ENCODE results near the gene ZC3H8. TPM values are rescaled to one million over a fixed set of nuclear protein-coding genes. Genes with fewer than 3 reads are reported as not detected.
A peak's percentile ranks its signal among the peaks of the same experiment; 100 is the strongest.

The ZC3H8 gene
- polyA plus RNA-seq, 1 donor from 2014 or later: 18.3 TPM

DNA sequence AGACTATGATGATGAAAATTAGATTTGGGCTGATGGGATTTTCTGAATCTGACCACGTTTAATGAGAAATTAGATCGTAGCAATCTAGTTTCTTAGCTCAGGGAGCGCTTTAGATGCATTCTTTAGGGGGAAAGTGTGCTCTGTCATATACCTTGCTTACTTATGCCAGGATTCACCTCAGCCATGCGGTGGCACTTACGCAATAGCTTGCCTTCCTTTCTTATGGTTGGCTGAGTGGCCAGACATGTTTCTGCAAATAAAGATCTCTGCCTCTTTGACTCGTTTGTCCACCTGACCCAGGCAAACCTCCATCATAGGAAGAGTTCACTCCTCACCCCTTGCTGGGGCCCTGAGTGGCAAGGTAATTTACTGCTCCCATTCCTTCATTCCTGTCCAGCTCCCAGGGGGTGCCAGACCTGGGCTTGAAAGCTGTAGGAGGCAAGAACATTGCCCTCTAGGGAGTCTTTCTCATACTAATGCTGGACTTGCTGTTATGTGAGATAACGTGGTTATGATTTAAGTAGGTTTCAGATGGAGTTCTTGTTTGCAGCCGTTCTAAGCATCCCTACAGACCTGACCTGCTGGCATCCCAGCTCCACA is 59.6 kb downstream of the ZC3H8 start:
- H3K4me1 Mint-ChIP-seq: peaks cover 0 to 3% (median 1%) of the 10 kb centered on the region in 3 donors
- H3K27me3 Mint-ChIP-seq: peaks cover 2% of the 10 kb centered on the region
- H3K27ac Mint-ChIP-seq: no peak overlapping the region
- H3K9me3 Mint-ChIP-seq: peaks cover 0 to 3% (median 3%) of the 10 kb centered on the region in 3 donors
- H3K36me3 Mint-ChIP-seq: peaks cover 1% of the 10 kb centered on the region
- H3K4me3 Mint-ChIP-seq: no peak overlapping the region

DNA sequence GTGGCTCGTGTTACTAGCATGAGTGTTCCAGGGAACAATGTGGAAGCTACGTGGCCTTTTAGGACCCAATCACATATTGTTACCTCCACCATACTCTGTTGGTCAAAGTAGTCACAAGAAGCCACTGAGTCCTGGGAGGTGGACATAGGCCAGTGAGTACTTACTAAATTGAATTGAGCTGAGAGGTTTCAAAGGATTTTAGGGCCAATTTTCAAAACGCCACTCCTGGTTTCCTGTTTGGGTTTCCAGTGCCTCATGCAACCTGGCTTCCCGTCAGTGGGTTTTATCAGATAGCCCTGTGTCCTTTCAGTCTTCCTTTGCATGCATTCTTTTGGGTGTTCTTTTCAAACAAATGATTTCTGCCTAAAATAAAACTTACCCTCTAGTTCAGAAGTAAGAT is 60.4 kb downstream of the ZC3H8 start:
- H3K27me3 Mint-ChIP-seq: peaks cover 2% of the 10 kb centered on the region
- H3K4me3 Mint-ChIP-seq: no peak overlapping the region
- H3K4me1 Mint-ChIP-seq: peaks cover 0 to 3% (median 1%) of the 10 kb centered on the region in 3 donors
- H3K9me3 Mint-ChIP-seq: peaks cover 0 to 2% (median 0%) of the 10 kb centered on the region in 3 donors
- H3K36me3 Mint-ChIP-seq: peaks cover 1% of the 10 kb centered on the region
- H3K27ac Mint-ChIP-seq: peak overlapping the region in 1 of 3 donors; percentile 61

DNA sequence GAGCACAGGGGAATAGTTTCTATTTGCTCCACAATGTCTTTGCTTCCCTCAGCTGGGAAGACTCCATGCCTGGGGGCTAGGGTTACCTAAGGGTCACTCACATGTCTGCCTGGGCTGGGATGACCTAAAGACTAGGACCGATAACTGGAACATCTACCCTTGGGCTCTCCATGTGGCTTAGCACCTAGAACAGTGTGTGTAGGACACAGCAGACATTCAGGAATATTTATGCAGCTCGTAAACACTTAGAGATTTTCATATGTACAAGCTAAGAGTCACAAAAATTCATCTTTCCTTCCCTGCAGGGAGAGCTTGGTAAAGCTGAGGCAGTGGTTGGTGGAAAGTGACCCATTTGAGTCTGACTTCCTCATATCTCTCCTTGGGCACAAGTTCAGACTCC is 60.8 kb downstream of the ZC3H8 start:
- peaks cover 2% of the 10 kb centered on the region for H3K27me3 Mint-ChIP-seq
- H3K9me3 Mint-ChIP-seq: no peaks in the 10 kb centered on the region
- peaks cover 1% of the 10 kb centered on the region for H3K36me3 Mint-ChIP-seq
- H3K4me3 Mint-ChIP-seq: no peak overlapping the region
- peaks cover 0 to 4% (median 3%) of the 10 kb centered on the region in 3 donors for H3K4me1 Mint-ChIP-seq
- no peak overlapping the region for H3K27ac Mint-ChIP-seq

DNA sequence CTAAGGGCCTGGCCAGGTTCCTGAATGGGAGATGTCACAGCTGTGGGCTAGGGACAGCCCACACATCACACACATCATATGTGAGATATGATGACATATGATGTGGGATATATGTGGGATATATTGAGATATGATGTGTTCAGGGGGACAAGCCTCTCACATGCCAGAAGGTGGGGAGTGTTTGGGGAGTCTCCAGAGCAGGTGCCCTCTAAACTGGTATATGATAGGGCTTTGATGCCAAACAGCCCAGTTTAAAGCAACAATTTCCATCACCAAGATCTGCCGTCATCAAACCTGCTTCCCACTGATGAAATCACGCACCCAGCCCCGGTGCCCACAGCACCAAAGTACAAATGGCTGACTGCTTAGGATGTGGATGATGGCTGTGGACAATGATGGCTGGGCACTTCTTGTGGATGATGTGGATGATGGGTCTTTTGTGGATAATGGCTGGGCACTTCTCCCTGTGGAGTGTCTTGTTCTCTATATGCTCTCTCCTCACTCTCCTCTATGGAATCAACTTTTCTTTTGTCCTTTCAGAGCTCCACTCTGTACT is 65.8 kb downstream of the ZC3H8 start:
- Mint-ChIP-seq H3K4me1 (peaks cover 13 to 22% (median 17%) of the 10 kb centered on the region in 3 donors), H3K27ac (peak overlapping the region in 1 of 3 donors; percentile 53), H3K9me3 (no peaks in the 10 kb centered on the region), H3K4me3 (peak overlapping the region in 1 of 4 donors; percentile 69), H3K27me3 (no peaks in the 10 kb centered on the region), H3K36me3 (peaks cover 1% of the 10 kb centered on the region)

DNA sequence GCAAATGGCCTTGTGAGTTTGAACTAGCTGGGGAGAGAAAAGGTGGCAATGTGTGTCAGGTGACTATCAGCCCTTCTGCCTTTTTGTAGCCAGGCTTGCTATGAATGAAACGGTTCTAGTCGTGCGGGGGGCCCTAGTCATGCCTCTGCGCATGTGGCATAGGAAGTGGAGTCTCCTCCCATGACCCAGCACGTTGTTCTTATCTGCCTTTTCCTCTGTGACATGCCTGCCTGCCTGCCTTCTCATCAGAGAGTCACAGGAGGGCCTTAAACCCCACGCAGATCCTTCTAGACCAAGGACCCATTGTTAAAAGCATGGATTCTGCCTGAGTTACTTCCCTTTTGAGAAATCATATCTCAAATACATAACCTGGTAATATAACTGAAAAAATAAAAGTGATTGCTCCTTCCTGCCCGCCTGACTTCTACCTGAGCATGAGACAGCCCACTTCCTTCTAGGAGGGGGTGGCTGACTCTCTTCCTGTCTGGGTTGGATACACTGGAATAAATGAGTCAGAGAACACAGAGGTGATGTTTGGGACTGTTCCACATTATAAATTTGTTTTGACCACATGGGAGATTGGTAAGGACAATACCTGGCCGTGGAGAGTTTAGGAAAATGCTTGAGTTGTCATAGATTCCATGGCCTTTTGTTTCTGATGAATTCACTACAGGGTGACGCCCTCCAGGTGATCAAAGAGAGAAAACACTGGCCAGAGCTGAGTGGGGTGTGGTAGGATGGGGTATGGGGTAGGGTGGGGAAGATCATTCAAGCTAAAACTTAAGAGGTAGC is 66.8 kb downstream of the ZC3H8 start:
- Mint-ChIP-seq H3K27me3 (no peaks in the 10 kb centered on the region), H3K36me3 (no peaks in the 10 kb centered on the region), H3K4me1 (peaks cover 16 to 22% (median 17%) of the 10 kb centered on the region in 3 donors), H3K4me3 (peak overlapping the region in 3 of 4 donors; percentile 0 to 89 (median 24)), H3K9me3 (no peaks in the 10 kb centered on the region), H3K27ac (peak overlapping the region; percentile 21 to 92 (median 53))

DNA sequence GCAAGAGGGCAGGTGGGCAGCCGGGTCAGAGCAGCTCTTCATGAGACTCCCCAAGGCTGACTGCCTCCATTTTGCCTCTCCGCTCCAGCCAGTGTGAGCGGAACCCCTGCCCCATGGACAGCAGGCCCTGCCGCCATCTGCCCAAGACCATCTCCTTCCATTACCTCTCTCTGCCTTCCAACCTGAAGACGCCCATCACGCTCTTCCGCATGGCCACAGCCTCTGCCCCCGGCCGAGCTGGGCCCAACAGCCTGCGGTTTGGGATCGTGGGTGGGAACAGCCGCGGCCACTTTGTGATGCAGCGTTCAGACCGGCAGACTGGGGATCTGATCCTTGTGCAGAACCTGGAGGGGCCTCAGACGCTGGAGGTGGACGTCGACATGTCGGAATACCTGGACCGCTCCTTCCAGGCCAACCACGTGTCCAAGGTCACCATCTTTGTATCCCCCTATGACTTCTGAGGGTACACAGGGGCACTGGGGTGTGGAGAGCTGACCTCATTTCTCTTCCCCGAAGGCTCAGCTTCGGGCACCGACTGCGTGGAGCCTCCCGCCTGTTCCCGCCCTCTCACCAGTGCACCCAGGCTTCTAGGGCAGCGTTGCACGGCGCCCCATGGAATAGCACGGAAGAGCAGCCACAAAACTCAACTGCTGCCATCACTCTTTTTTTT is 67.7 kb downstream of the ZC3H8 start:
- Mint-ChIP-seq H3K4me1 (peaks cover 17 to 22% (median 20%) of the 10 kb centered on the region in 3 donors), H3K4me3 (peak overlapping the region in 1 of 4 donors; percentile 89), H3K9me3 (no peaks in the 10 kb centered on the region), H3K27me3 (no peaks in the 10 kb centered on the region), H3K27ac (peak overlapping the region; percentile 21 to 92 (median 53)), H3K36me3 (no peaks in the 10 kb centered on the region)

DNA sequence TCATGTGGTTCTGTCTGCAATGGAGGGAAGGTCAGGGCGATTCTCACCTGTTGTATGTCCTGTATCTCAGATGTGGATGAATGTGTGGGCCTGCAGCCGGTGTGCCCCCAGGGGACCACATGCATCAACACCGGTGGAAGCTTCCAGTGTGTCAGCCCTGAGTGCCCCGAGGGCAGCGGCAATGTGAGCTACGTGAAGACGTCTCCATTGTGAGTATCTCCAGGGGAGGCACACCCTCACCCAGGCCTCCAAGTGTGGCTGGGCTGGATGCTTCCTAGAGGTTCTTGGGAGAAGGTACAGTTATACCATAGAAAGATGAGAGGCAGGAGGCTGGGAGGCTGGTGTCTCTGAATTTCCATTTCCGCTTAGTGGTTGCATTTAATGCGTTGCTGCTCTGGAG is 69.7 kb downstream of the ZC3H8 start:
- Mint-ChIP-seq H3K4me1 (peaks cover 17 to 21% (median 17%) of the 10 kb centered on the region in 3 donors), H3K27ac (peak overlapping the region in 1 of 3 donors; percentile 82), H3K9me3 (peaks cover 0 to 2% (median 0%) of the 10 kb centered on the region in 3 donors), H3K36me3 (peaks cover 1% of the 10 kb centered on the region), H3K4me3 (no peak overlapping the region), H3K27me3 (peaks cover 10% of the 10 kb centered on the region)

DNA sequence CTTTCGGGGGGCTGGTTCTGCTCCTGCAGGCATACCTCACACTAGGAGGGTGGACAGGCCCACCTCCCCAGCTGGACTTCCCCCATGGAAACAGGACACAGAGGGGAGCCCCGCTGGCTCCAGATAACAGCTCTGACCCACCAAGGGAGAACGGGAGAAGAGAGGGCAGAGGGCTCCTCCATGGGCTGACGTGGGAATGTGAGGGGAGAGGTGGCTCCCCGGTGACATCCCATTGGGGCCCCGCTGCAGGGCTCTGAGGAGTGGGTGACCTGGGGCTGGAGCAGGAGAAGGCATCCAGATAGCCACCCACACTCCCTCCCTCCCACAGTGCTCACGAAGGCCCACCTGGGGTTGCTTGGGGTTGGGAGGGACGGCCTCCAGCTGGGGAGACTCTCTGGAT is 70.7 kb downstream of the ZC3H8 start:
- peaks cover 14% of the 10 kb centered on the region for H3K27me3 Mint-ChIP-seq
- no peak overlapping the region for H3K27ac Mint-ChIP-seq
- peaks cover 0 to 4% (median 2%) of the 10 kb centered on the region in 3 donors for H3K9me3 Mint-ChIP-seq
- H3K4me3 Mint-ChIP-seq: no peak overlapping the region
- peaks cover 3% of the 10 kb centered on the region for H3K36me3 Mint-ChIP-seq
- peaks cover 17 to 19% (median 17%) of the 10 kb centered on the region in 3 donors for H3K4me1 Mint-ChIP-seq

DNA sequence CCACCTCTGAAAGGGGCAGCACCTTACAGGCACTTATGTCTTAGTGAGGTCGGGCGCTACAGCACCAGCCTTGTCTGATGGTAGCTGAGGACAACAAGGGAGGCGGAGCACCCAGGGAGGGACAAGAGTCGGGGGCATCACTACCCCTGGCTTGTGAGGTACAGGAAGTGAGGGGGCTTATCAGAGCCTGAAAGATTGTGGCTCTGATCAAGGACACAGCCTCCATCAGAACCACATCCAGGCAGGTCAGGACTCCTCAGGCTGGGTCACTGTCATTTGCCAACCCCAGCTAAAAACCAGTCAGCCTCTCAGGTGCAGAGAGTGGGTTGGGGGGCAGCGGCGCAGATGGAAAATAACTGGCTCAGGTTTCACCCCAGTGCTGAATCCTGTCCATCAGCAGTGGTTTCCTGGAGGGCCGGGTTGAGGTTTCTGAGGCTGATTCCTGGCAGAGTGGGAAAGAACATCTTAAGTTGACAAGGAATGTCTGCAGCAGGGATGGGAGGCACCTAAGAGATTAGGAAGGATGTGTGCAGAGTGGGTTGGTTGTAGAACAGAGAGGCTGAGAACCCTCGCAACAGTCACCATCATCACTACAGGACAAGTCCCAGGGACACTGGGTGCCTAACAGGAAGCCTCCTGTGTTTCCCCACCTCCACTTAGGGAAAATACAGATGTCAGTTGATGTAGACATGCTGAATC is 71.4 kb downstream of the ZC3H8 start:
- Mint-ChIP-seq H3K4me3 (peak overlapping the region in 1 of 4 donors; percentile 16), H3K36me3 (peaks cover 3% of the 10 kb centered on the region), H3K4me1 (peaks cover 13 to 17% (median 14%) of the 10 kb centered on the region in 3 donors), H3K9me3 (peaks cover 0 to 4% (median 2%) of the 10 kb centered on the region in 3 donors), H3K27ac (peak overlapping the region in 1 of 3 donors; percentile 47), H3K27me3 (peaks cover 17% of the 10 kb centered on the region)

DNA sequence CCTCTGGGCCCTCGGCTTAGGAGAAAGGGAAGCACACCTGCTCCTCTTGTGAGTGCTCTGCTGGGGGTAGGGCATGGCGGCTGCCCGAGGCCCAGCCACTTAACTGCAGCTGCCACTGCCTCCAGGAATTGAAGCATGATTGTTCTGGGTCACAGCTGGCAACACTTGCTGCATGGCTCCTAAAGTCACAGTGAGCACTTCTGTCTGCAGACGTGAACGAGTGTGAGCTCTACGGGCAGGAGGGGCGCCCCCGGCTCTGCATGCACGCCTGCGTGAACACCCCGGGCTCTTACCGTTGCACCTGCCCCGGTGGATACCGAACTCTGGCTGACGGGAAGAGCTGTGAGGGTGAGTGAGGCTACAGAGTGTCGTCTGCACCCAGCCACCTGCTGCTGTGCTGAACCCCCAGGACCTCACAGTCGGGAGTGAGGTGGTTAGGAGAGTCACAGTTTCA is 72.2 kb downstream of the ZC3H8 start:
- Mint-ChIP-seq H3K27ac (peak overlapping the region in 1 of 3 donors; percentile 47), H3K36me3 (peaks cover 3% of the 10 kb centered on the region), H3K4me1 (peaks cover 5 to 9% (median 5%) of the 10 kb centered on the region in 3 donors), H3K9me3 (peaks cover 0 to 4% (median 2%) of the 10 kb centered on the region in 3 donors), H3K4me3 (peak overlapping the region in 3 of 4 donors; percentile 16 to 60 (median 37)), H3K27me3 (peaks cover 24% of the 10 kb centered on the region)

DNA sequence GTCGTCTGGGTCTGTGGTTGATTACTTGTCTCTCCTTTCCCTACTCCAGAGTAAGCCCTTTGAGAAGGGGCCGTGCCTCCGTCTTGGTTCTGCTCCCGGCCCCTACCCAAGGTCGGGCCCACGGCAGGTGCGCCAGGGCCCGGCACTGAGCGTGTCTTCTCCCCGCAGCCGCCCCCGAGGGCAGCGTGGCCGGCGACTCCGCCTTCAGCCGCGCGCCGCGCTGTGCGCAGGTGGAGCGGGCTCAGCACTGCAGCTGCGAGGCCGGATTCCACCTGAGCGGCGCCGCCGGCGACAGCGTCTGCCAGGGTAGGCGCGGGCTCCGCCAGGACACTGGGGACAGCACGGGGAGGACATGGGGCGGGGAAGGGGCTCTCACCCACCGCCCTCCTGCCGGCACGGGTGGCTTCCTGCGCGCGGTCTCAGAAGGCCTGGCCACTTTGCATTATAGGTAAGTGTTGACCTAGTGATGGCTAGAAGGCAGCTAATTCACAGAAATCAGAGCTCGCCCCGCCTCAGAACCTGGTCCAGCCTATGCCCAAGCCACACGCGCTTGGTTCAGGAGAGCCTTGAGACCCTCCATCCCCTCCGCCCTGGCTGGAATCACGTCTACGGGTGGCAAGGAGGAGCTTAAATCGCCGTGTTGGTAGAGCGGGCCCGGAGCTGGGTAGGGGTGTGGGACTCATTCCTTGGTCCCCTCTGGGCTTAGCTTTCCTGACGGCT is 73.1 kb downstream of the ZC3H8 start:
- Mint-ChIP-seq H3K4me3 (peak overlapping the region in 2 of 4 donors; percentile 32 to 60), H3K36me3 (peaks cover 3% of the 10 kb centered on the region), H3K9me3 (peaks cover 0 to 4% (median 2%) of the 10 kb centered on the region in 3 donors), H3K27ac (no peak overlapping the region), H3K4me1 (peaks cover 2 to 6% (median 2%) of the 10 kb centered on the region in 3 donors), H3K27me3 (peaks cover 29% of the 10 kb centered on the region)

DNA sequence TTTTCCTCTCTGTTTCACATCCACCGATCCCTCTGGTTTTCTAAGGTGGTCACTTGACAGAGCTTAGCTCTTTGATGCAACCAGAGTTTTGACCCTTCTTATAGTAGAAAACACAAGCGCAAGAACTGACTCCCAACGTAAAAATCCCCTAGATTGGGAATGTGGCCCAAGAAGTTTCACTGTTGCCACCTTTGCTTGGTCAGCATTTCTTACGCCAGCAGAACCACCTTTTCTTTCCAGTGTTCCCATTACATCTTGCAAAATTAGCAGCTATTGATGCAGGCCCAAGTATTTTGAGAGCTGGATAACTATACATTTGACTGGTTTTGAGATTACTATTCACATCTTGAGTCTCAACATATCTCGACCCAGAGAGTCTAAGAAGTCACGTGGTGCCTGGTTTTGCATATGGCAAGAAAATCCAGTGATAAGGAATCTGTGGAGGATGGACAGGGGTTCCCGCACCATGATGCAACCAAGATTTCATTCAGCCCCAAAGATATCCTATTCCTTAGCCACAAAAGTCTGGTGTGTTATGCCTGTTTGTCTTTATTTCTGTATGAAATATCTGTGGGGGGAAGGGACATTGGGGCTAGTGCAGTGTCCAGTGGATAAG is 78.8 kb downstream of the ZC3H8 start:
- Mint-ChIP-seq H3K4me1 (no peaks in the 10 kb centered on the region), H3K36me3 (peaks cover 3% of the 10 kb centered on the region), H3K9me3 (peaks cover 0 to 4% (median 2%) of the 10 kb centered on the region in 3 donors), H3K27ac (no peak overlapping the region), H3K4me3 (no peak overlapping the region), H3K27me3 (peaks cover 27% of the 10 kb centered on the region)

DNA sequence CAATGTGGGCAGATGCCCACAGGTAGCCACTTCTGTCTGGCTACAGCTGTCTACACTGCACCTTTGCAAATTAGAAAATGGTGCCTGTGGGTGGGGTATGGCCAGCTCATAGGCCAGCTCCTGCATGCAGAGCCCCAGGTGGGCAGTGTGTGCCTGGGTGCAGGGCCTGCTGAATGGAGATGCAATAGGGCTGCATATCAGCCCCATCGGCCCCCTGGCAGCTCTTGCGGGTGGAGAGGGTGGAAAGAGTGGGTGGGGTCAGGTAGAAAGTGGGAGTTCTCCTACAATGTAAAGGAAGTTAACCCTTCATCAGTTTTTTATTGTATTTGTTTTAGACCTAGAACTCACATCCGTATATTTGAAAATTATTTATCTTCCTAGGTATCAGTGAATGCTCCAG is 79.5 kb downstream of the ZC3H8 start:
- no peak overlapping the region for H3K27ac Mint-ChIP-seq
- peaks cover 0 to 2% (median 0%) of the 10 kb centered on the region in 3 donors for H3K4me1 Mint-ChIP-seq
- H3K9me3 Mint-ChIP-seq: peaks cover 0 to 4% (median 0%) of the 10 kb centered on the region in 3 donors

More for the DNA sequence above, 79.5 kb downstream of the ZC3H8 start:
- Mint-ChIP-seq H3K4me3 (no peak overlapping the region), H3K27me3 (peaks cover 25% of the 10 kb centered on the region), H3K36me3 (peaks cover 4% of the 10 kb centered on the region)

Measured in IgD-negative memory B cell (primary cell).